Peyer's patch (tissue), 4 donors: ENCODE results near the gene CNTRL. TPM values are rescaled to one million over a fixed set of nuclear protein-coding genes. Genes with fewer than 3 reads are reported as not detected.

Source experiments
- DNase-seq, 3 donors: peaks; one replicate each; pipeline ENCODE4 v3.0.0-alpha.2; 2017 to 2019
- H3K27ac ChIP-seq, 4 donors: fragments of 200-600 bp; sonication (generic); one replicate each; pipeline ENCODE4 v1.5.1; 2016 to 2019
- H3K27me3 ChIP-seq, 2 donors: fragments of 200-600 bp; sonication (generic); one replicate each; pipeline ENCODE4 v1.5.1; 2019
- H3K36me3 ChIP-seq, 3 donors: fragments of 200-600 bp; sonication (generic); one replicate each; pipeline ENCODE4 v1.5.1; 2016 to 2019
- H3K4me1 ChIP-seq, 4 donors: fragments of 200-600 bp; sonication (generic); one replicate each; pipeline ENCODE4 v1.5.1; 2016 to 2019
- H3K4me3 ChIP-seq, 4 donors: fragments of 200-600 bp; sonication (generic); 1 replicate in 3 of 4; 2 replicates in 1 of 4; pipeline ENCODE4 v1.5.1; 2016 to 2019; ENCODE audit warnings: mild to moderate bottlenecking in 1 of 4
- H3K9me3 ChIP-seq, 4 donors: fragments of 200-600 bp; sonication (generic); one replicate each; pipeline ENCODE4 v1.5.1; 2016 to 2019; ENCODE audit warnings: mild to moderate bottlenecking in 1 of 4
- CTCF ChIP-seq, 6 experiments: fragments of 450-650 bp in 4 of 6; fragments of 200-600 bp in 2 of 6; sonication (generic) in 1 of 6; IDR thresholded peaks; one replicate each; pipeline ENCODE4 v1.5.1; 2017 to 2019; ENCODE audit warnings: antibody characterized with exemption in 6 of 6, mild to moderate bottlenecking in 3 of 6, moderate library complexity in 1 of 6
- POLR2A ChIP-seq, 2 donors: fragments of 450-650 bp; IDR thresholded peaks; one replicate each; pipeline ENCODE4 v1.5.1; 2017; ENCODE audit warnings: antibody characterized with exemption in 2 of 2, mild to moderate bottlenecking in 2 of 2, moderate library complexity in 2 of 2
- total RNA-seq, 4 donors: library from RNA; depleted of rRNA; stranded (reverse); fragments of >200 nt; gene quantifications; one replicate each; pipeline ENCODE4 v1.1.0, GENCODE V29; 2016

CNTRL gene
- total RNA-seq, 4 donors from 2014 or later = 5.1 to 113 (median 13.7) TPM

- Histone ChIP-seq H3K27ac (peak overlapping the region; percentile 91 to 98 (median 94)), H3K9me3 (no peaks in the 10 kb centered on the region), H3K4me3 (peak overlapping the region; percentile 89 to 94 (median 92)), H3K36me3 (no peaks in the 10 kb centered on the region), H3K4me1 (peaks cover 0 to 53% (median 17%) of the 10 kb centered on the region in 4 donors), H3K27me3 (no peaks in the 10 kb centered on the region)
- DNase-seq = no peak
- no peak for TF ChIP-seq CTCF (IDR thresholded peaks at IDR 0.05)
- no peak for TF ChIP-seq POLR2A (IDR thresholded peaks at IDR 0.05)
These were observed 125.6 kb downstream of the CNTRL start for GRCh38 chr9:121200356-121200755.

GRCh38 chr9:121201045-121201737, 126.4 kb downstream of the CNTRL start:
- Histone ChIP-seq H3K4me1 (peaks cover 0 to 45% (median 13%) of the 10 kb centered on the region in 4 donors), H3K27me3 (no peaks in the 10 kb centered on the region), H3K27ac (peak overlapping the region; percentile 91 to 98 (median 94)), H3K36me3 (no peaks in the 10 kb centered on the region), H3K9me3 (no peaks in the 10 kb centered on the region), H3K4me3 (peak overlapping the region; percentile 89 to 94 (median 92))
- no peak for TF ChIP-seq CTCF (IDR thresholded peaks at IDR 0.05)
- no peak for TF ChIP-seq POLR2A (IDR thresholded peaks at IDR 0.05)
- peak; percentile 35 to 78 (median 66) for DNase-seq

GRCh38 chr9:121201738-121202533, 127.2 kb downstream of the CNTRL start, which contains the start of gene RAB14:
Gene RAB14 (minus strand): TSS chr9:121201869. CDS start chr9:121193412, 8,457 bp downstream.
- Histone ChIP-seq H3K9me3 (no peaks in the 10 kb centered on the region), H3K27me3 (no peaks in the 10 kb centered on the region), H3K36me3 (no peaks in the 10 kb centered on the region), H3K4me3 (peak within 1 kb of the TSS; percentile 89 to 94 (median 92)), H3K4me1 (peaks cover 0 to 37% (median 11%) of the 10 kb centered on the region in 4 donors), H3K27ac (peak within 1 kb of the TSS; percentile 91 to 98 (median 94))
- peak; percentile 40 to 81 for TF ChIP-seq POLR2A (IDR thresholded peaks at IDR 0.05)
- peak; percentile 18 to 75 (median 62) for TF ChIP-seq CTCF (IDR thresholded peaks at IDR 0.05)
- DNase-seq = peak; percentile 100

GRCh38 chr9:121204121-121204520, 129.4 kb downstream of the CNTRL start:
- no peak for DNase-seq
- no peak for TF ChIP-seq POLR2A (IDR thresholded peaks at IDR 0.05)
- TF ChIP-seq CTCF (IDR thresholded peaks at IDR 0.05) = no peak
- no peaks in the 10 kb centered on the region for H3K27me3 ChIP-seq
- H3K36me3 ChIP-seq = no peaks in the 10 kb centered on the region
- no peak overlapping the region for H3K27ac ChIP-seq
- peaks cover 0 to 17% (median 2%) of the 10 kb centered on the region in 4 donors for H3K4me1 ChIP-seq
- H3K4me3 ChIP-seq = no peak overlapping the region
- H3K9me3 ChIP-seq = no peaks in the 10 kb centered on the region

GRCh38 chr9:121204611-121205010, 129.9 kb downstream of the CNTRL start:
- no peak for DNase-seq
- H3K9me3 ChIP-seq = no peaks in the 10 kb centered on the region
- H3K36me3 ChIP-seq = no peaks in the 10 kb centered on the region
- no peaks in the 10 kb centered on the region for H3K27me3 ChIP-seq
- no peak overlapping the region for H3K27ac ChIP-seq
- peaks cover 0 to 12% (median 1%) of the 10 kb centered on the region in 4 donors for H3K4me1 ChIP-seq
- no peak overlapping the region for H3K4me3 ChIP-seq
- TF ChIP-seq POLR2A (IDR thresholded peaks at IDR 0.05) = no peak
- no peak for TF ChIP-seq CTCF (IDR thresholded peaks at IDR 0.05)
